ACHN (cell line): ENCODE results near the gene LARGE2.
A peak's percentile ranks its signal among the peaks of the same experiment; 100 is the strongest.

Source experiments
- DNase-seq: peaks from one replicate; pipeline ENCODE4 v3.0.0-alpha.2; 2015
- in situ Hi-C: cut with HindIII; loops from 2 replicates; pipeline ENCODE4 v1.10.0; 2017; ENCODE audit warnings: low sequenced_read_pairs, low pct_ligation_motif_present, low pct_unique_long_range_greater_than_20kb

Gene LARGE2

GRCh38 chr11:45937916-45938315 lies 15.5 kb downstream of the LARGE2 start:
- no peak for DNase-seq
- in situ Hi-C loops = no loop called here

GRCh38 chr11:45939836-45940235 lies 17.4 kb downstream of the LARGE2 start:
- in situ Hi-C loops = no loop called here
- no peak for DNase-seq

GRCh38 chr11:45941285-45941684 lies 18.8 kb downstream of the LARGE2 start:
- no peak for DNase-seq
- in situ Hi-C loops = no loop called here

- in situ Hi-C loops = no loop called here
- DNase-seq = peak; percentile 63
Measured at GRCh38 chr11:45942381-45942780, 19.9 kb downstream of the LARGE2 start.

GRCh38 chr11:45945397-45945999 lies 23.0 kb downstream of the LARGE2 start:
- in situ Hi-C loops = no loop called here
- no peak for DNase-seq

GRCh38 chr11:45947885-45948284 lies 25.4 kb downstream of the LARGE2 start:
- DNase-seq = no peak
- in situ Hi-C loops = no loop called here

GRCh38 chr11:45948356-45948755 lies 25.9 kb downstream of the LARGE2 start:
- in situ Hi-C loops = no loop called here
- no peak for DNase-seq

- DNase-seq = no peak
- in situ Hi-C loops = no loop called here
Measured at GRCh38 chr11:45949992-45950407, 27.5 kb downstream of the LARGE2 start.

- in situ Hi-C loops = no loop called here
Measured at GRCh38 chr11:45959851-45960250, 37.4 kb downstream of the LARGE2 start.

GRCh38 chr11:45960387-45961095 lies 38.1 kb downstream of the LARGE2 start:
- DNase-seq = no peak

More at GRCh38 chr11:45959851-45960250, 37.4 kb downstream of the LARGE2 start:
- no peak for DNase-seq

GRCh38 chr11:45961751-45962240 lies 39.3 kb downstream of the LARGE2 start:
- no peak for DNase-seq
- in situ Hi-C loops = no loop called here

More at GRCh38 chr11:45960387-45961095, 38.1 kb downstream of the LARGE2 start:
- in situ Hi-C loops = no loop called here

- in situ Hi-C loops = no loop called here
- DNase-seq = peak; percentile 72
Measured at GRCh38 chr11:45964911-45965389, 42.5 kb downstream of the LARGE2 start.

GRCh38 chr11:45967506-45967905 lies 45.0 kb downstream of the LARGE2 start:
- in situ Hi-C loops = no loop called here

GRCh38 chr11:45968901-45969300 lies 46.4 kb downstream of the LARGE2 start:
- DNase-seq = no peak
- in situ Hi-C loops = no loop called here

More at GRCh38 chr11:45967506-45967905, 45.0 kb downstream of the LARGE2 start:
- no peak for DNase-seq

- in situ Hi-C loops = no loop called here
- no peak for DNase-seq
Measured at GRCh38 chr11:45973601-45974000, 51.1 kb downstream of the LARGE2 start.

GRCh38 chr11:45974806-45975205 lies 52.4 kb downstream of the LARGE2 start:
- in situ Hi-C loops = no loop called here
- no peak for DNase-seq
